ENCODE results near the gene SCAF8.
"Not testable (repeated sequence)": the region's sequence is repeated elsewhere in the genome, so short reads cannot be mapped to it uniquely, and the experiment has no call there.

The SCAF8 gene, protein sequence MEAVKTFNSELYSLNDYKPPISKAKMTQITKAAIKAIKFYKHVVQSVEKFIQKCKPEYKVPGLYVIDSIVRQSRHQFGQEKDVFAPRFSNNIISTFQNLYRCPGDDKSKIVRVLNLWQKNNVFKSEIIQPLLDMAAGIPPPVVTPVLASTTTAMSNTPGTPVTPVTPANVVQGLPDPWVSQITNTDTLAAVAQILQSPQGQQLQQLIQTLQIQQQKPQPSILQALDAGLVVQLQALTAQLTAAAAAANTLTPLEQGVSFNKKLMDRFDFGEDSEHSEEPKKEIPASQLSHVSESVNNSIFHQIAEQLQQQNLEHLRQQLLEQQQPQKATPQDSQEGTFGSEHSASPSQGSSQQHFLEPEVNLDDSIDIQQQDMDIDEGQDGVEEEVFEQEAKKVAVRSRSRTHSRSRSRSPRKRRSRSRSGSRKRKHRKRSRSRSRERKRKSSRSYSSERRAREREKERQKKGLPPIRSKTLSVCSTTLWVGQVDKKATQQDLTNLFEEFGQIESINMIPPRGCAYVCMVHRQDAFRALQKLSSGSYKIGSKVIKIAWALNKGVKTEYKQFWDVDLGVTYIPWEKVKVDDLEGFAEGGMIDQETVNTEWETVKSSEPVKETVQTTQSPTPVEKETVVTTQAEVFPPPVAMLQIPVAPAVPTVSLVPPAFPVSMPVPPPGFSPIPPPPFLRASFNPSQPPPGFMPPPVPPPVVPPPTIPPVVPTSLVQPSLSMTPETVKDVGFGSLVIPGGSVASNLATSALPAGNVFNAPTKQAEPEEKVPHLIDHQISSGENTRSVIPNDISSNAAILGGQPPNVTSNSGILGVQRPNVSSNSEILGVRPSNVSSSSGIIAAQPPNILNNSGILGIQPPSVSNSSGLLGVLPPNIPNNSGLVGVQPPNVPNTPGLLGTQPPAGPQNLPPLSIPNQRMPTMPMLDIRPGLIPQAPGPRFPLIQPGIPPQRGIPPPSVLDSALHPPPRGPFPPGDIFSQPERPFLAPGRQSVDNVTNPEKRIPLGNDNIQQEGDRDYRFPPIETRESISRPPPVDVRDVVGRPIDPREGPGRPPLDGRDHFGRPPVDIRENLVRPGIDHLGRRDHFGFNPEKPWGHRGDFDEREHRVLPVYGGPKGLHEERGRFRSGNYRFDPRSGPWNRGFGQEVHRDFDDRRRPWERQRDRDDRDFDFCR (N-terminal part only)

DNA sequence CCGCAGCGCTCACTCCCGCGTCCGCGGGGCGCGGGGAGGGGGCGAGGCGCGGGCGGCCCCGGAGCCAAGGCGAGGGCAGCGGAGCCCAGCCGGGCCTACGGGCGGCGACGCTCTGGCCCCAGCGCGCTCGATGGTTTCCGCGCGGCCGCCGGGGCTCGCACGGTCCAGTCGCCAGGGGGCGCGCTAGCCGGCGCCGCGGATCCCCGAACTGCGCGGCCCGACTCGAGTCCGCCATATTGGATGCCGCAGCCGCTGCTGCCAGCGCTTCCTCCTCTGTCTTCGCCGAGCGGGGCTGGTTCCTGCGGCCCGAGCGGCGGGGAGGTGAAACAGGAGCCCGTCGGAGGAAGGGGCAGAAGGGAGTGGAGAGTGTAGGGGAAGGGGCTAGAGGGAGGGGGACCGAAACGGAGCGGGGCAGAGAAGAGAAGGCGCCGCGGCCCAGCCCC, at the start of gene SCAF8:
SCAF8 (plus strand) TSS at position 234 of the 443 bp plus-strand sequence. CDS start 485 bp downstream, outside the sequence.
- peak; percentile 73 to 79 (median 76) for DNase-seq (ENCODE audit: low read depth in 4 of 4, low spot score in 1 of 4)

DNA sequence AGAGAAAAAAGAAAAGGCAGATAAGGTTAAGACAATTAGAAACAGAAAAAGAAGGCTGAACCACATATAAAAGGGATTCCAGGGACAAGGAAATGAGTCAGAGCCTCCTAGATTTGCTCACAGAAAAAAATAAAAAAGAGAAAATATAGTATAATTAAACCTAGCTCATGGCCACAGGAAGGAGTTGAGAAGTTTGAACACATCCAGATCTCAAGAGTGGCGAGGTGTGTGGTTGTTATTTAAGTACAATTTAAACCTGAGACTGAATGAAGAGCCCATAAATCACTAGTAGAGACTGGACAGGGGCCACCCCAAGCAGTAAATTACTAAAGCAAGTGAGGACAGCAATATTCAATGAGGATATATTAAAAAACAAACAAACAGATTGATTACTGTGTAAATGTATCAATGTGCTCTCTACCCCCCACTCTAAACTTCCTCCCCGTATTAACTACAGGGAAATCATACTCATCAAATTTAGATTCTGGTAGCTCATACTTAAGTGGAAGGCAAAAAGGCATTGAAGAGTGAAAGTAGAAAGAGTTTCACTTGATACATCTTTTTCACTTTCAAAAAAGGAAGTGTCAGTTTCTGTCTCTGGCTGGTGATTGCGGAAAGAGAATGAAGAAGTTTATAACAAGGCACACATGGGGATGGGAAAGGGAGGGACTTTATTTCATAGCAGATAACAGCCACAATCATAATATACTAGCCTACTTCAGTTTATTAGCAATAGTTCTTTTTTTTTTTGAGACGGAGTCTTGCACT, 49.3 kb upstream of the SCAF8 start:
- no peak for DNase-seq (ENCODE audit: low read depth in 4 of 4, low spot score in 1 of 4)

DNA sequence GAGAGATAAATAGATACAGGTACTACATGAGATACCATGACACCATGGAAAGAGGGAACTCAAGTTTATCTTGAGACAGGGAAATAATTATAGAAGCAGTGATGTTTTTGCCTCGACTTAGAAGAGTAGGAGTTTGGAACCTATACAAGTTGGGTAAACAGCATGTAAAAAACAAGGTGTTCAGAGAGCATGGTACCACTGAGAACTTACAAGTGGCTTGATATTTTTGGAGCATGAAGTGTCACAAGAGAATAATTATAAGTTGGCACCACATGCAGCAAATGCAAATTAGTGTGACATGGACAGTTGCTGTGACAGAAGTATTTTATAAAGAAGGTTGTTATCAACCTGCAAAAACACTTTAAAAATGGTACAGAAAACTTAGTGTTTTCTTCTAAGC, 47.1 kb upstream of the SCAF8 start:
- DNase-seq (ENCODE audit: low read depth in 4 of 4, low spot score in 1 of 4), result no peak

DNA sequence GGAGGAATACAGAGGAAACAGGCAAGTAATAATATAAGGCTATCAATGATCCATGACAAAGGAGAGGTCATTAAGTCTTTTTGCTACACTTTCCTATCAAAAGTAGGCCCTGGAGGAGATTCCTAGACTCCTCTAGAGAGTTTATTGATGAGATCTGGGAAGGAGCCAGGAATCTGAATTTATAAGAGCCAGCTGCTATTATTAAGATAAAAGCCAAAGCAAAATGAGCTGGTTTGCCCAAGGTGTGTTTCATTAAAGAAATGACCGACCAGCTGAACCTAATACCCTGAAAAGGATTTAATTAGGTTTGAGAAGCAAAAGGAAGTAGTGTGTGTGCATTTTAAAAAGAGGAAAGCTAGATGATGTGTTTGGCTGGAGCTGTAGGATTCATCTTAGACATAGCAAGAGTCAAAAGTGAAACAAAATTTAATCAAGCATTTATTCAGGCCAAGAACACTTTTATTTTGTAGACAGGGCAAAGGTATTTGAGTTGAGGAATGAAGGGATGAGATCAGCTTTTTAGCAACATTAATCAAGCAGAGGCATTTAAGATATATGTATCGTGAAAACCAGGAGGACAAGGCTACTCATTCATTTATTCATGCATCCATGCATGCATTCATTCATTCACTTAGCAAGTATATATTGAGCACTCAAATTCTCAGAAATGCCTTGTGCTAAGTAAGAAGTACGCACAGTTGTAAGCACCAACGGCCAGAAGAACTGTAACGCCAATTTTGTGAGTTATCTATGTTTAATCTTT, 43.5 kb upstream of the SCAF8 start:
- DNase-seq (ENCODE audit: low read depth in 4 of 4, low spot score in 1 of 4), result no peak

DNA sequence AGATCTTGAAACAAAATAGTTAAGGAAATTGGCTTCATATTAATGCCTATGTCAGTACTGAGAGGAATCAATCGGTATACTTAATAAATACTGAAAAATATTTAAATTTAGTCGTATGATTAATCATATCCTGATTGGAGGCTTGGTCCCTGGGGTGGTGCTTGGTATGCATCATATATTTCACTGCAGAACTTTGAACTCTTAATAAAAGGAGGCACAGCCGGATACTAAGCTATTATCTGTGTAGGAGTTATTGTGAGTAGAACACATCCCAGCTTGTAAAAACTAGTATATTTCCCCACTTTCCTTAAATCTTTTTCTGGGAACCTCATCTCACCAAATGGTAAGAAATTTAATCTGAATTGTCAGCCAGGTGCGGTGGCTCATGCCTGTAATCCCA, 42.4 kb upstream of the SCAF8 start:
- DNase-seq (ENCODE audit: low read depth in 4 of 4, low spot score in 1 of 4), result no peak

DNA sequence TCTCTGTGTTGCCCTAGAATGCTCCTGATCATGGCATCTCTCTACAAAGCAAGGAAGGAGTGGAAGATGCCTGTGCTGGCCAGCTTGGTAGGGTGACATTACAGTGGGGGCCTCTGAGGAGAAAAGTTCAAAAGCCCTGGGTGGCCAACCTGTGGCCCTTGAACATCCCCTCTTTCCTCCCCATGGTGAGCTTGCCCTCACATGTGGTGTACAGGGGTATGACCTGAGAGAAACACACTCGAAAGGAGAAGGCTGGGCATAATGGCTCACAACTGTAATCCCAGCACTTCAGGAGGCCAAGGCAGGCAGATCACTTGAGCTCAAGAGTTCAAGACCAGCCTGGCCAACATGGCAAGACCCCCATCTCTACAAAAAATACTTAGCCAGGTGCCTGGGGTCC, 36.6 kb upstream of the SCAF8 start:
- no peak for DNase-seq (ENCODE audit: low read depth in 4 of 4, low spot score in 1 of 4)

DNA sequence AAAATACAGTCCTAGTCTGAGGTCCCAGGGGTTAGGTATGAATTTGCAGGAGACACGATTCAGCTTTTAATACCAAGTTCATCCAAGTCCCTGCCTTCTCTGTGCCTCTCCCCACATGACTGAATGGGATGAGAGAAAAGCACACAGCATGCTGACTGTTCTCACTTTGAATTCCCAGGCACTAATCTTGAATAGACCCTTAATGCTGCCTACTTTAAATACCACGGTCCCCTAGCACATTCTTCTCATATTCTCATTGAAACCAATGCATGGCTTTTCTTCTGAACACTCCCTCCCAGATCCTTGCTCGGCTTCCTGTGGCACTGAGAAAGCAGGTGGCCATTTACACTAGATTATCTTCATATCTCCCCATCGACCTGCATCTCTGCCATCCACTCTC, 30.1 kb upstream of the SCAF8 start:
- no peak for DNase-seq (ENCODE audit: low read depth in 4 of 4, low spot score in 1 of 4)

DNA sequence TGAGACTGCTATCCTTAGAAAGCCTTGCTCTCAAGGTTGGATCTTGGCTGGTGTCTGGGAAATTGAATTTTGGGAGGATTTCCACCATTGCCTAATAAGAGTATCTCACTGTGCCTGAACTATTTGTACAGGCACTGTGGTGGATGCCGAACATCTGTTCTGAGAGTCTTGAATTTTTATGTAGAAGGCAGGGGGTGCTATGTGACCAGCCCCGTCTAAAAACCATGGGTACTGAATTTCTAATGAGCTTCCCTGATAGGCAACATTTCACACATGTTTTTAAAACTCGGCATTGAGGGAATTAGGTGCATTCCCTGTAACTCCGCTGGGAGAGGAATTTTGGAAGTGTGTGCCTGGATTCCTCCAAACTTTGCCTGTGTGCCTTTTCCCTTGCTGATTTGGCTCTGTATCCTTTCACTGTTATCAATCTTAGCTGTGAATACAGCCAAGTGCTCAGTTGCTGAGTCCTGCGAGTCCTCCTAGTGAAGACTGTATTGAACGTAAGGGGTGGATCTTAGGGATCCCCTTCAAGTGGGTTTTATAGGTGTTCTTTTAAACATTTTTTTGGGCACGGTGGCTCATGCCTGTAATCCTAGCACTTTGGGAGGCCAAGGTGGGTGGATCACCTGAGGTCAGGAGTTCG, 27.6 kb upstream of the SCAF8 start:
- DNase-seq (ENCODE audit: low read depth in 4 of 4, low spot score in 1 of 4), result no peak

DNA sequence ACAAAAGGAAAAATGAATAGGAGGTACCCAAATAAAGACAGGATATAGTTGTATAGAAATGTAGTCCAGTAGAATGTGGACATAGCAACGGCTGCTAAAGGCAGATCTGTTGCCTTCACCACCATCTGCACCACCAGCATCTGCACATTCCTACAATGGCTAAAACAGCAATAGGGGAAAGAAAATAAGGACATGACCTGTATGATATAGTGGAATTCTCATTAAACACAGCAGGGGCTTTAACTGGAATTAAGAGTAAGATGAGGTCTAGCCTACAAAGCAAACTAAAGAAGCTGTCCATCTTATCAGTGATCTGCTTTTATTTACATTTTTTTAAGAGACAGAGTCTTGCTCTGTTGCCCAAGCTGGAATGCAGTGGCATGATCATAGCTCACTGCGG, 26.8 kb upstream of the SCAF8 start:
- DNase-seq (ENCODE audit: low read depth in 4 of 4, low spot score in 1 of 4), result no peak

DNA sequence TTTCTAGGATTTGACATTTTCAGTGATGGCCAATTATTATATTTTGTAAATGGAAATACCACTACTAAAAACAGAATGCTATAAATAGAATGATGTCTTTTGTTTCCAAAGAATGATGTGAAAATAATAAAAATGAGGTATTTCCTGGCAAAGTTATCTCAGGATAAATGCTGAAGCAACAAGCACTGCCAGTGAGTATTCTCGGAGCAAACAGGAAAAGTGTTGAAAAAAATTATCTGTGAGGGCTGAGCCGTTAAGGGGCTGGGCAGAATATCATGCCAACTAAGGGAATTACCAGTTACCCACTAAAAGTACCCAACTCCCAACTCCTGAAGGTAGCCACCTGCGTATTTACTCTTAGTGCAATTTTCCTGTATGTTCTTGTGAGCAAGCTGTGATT, 23.6 kb upstream of the SCAF8 start:
- DNase-seq (ENCODE audit: low read depth in 4 of 4, low spot score in 1 of 4), result no peak

DNA sequence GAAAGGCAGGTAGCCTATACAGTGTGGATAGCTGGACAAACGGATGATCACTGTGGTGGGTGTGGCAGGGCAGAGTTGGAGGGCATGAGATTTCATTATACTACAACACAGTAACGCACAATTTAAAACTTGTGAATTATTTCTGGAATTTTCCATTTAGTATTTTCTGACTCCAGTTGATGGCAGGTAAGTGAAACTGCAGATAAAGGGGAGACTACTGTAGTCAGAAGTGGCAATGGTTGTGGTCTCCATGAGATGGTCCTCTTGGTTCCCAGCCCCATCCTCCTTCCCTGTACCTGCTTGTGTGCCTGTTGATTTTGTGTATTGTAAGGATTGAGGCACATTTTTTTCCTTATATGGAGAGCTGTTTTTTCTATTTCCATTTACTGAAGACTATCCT, 22.5 kb upstream of the SCAF8 start:
- DNase-seq (ENCODE audit: low read depth in 4 of 4, low spot score in 1 of 4), result no peak

DNA sequence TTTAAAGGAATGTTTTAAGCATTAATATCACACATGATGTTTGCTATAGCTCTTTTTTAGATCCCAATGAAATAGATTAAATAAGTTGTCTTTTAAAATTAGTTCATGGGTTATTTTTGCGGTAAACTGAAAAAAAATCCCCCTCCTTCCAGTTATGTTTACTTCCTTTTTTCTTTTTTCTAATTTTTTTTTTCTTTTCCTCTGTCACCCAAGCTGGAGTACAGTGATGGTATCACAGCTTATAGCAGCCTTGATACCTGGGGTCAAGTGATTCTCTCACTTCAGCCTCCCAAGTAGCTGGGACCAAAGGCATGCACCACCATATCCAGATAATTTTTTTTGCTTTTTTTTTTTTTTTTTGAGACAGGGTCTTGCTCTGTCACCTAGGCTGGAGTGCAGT, 17.8 kb upstream of the SCAF8 start:
- no peak for DNase-seq (ENCODE audit: low read depth in 4 of 4, low spot score in 1 of 4)

DNA sequence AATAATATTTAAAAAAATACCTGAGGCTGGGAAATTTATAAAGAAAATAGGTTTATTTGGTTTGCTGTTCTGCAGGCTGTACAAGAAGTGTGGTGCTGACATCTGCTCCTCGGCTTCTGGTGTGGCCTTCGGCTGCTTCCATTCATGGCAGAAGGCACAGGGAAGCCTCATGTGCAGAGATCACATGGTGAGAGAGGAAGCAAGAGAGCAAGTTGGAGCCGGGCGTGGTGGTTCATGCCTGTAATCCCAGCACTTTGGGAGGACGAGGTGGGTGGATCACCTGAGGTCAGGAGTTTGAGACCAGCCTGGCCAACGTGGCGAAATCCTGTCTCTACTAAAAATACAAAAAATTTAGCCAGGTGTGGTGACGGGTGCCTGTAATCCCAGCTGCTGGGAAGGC, 16.9 kb upstream of the SCAF8 start:
- DNase-seq (ENCODE audit: low read depth in 4 of 4, low spot score in 1 of 4), result not testable (repeated sequence)

DNA sequence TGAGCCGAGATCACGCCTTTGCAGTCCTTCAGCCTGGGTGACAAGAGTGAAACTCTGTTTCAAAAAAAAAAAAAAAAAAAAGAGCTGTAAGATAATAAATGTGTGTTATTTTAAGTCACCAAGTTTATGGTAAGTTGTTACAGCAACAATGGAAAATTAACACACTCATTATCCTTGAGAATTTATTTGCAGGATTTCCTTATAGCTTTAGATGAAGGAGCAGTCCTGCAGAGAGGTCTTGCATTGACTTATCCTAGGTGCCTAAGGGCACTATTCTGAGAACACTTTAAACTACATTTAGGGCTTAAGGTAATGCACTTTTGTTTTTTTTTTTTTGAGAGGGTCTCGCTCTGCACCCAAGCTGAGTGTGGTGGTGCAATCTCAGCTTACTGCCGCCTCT, 13.8 kb upstream of the SCAF8 start:
- no peak for DNase-seq (ENCODE audit: low read depth in 4 of 4, low spot score in 1 of 4)

DNA sequence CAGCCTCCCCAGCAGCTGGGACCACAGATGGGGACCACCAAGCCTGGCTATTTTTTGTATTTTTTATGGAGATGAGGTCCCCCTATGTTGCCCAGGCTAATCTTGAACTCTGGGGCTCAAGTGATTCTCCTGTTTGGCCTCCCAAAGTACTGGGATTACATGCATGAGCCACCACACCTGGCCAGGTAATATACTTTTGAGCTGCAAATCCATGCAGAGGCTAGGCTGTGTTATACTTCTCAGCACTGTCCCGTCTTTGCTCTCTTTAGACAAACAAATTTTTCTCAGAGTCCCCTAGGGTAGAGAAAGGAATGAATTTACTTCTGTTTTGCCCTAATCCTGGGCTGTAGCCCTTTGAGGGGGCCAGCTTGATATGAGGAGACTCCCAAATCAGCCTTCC, 13.4 kb upstream of the SCAF8 start:
- no peak for DNase-seq (ENCODE audit: low read depth in 4 of 4, low spot score in 1 of 4)

DNA sequence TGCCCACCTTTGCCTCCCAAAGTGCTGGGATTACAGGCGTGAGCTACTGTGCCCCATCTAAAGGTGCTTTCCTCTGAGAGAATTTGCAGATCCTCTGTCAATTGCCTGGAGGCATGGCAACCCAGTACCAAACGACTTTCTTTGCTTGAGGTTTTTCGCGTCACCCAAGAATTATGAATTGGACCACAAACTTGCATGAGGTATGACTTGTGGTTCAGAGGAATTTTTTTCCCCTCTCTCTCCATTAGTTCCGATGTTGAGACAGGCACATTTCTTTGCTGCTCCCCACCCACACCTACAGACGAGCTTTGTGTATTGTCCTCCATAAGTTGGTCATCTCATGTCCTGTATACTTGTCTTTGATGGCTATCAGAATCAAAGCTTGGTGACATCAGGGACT, 11.8 kb upstream of the SCAF8 start:
- no peak for DNase-seq (ENCODE audit: low read depth in 4 of 4, low spot score in 1 of 4)

DNA sequence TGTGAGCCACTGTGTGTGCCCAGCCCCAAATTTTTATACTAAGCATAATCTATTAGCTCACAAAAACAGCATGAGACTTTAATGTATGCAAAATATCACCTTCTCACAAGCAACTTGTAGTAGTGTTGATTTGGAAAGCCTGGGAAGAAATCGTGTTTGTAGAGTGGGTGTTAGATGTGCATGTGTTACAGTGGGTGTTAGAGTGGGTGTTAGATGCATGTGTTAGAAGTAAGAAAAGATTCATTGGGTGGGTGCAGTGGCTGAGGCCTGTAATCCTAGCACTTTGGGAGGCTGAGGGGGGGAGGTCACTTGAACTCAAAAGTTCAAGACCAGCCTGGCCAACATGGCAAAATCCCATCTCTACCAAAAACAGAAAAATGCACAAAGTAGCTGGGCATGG, 6.3 kb upstream of the SCAF8 start:
- no peak for DNase-seq (ENCODE audit: low read depth in 4 of 4, low spot score in 1 of 4)

DNA sequence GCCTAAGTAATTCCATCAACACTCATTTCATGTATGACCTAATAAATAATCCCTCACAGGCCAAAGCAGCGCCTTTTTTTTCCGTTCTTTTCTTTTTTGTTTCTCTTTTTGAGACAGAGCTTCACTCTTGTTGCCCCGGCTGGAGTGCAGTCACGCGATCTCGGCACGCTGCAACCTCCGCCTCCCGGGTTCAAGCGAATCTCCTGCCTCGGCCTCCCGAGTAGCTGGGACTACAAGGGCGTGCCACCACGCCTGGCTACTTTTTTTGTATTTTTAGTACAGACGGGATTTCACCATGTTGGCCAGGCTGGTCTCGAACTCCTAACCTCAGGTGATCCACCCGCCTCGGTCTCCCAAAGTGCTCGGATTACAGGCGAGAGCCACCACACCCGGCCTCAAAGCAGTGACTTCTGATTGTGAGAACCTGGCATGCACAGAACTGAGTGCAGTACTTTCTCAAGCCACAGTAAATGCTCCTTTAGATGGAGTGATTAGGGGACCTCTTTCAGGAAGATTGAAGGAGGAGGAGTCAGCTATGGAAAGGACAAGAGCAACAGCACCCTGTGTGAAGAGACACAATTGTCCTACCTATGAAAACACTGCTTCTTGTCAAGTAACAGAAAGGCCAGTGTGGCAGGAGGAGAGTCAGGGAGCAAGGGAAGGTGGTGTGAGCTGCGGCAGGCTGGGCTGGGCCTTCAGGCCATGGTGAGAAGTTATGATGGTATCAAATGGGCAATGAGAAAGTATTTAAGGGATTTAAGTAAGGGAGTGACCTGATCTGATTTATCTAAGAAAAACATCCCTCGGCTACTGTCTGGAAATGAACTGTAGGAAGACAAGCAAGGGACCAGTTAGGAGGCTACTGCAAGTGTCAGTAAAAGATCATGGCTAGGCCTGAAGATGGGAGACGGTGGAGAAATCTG, 1.7 kb upstream of the SCAF8 start:
- DNase-seq (ENCODE audit: low read depth in 4 of 4, low spot score in 1 of 4), result no peak
